ENCODE data around the gene ERG28.

Gene ERG28

GRCh38 chr14:75658957-75659356 is 1.7 kb downstream of the ERG28 start:
- no peak for DNase-seq

GRCh38 chr14:75657331-75657730 is 3.3 kb downstream of the ERG28 start:
- DNase-seq, result no peak

DNA sequence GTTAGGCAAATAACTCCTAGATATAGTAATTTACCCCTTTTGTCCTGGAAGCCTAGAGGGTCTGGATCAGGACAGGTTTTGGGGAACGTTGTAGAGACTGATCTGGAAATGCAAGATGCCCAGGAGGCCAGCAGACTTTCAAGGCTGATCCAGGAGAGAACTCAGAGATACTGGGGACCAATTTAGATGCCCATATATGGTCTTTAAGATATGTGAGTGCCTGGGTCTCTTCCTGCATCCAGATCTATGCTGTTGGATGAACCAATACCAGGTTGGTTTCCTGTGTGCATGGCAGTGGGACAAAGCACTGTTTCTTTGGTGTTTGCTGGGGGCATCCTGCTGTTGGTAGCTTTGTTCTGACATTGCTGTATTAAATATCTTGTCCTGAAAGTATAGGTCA is 5.4 kb downstream of the ERG28 start:
- no peak for DNase-seq

DNA sequence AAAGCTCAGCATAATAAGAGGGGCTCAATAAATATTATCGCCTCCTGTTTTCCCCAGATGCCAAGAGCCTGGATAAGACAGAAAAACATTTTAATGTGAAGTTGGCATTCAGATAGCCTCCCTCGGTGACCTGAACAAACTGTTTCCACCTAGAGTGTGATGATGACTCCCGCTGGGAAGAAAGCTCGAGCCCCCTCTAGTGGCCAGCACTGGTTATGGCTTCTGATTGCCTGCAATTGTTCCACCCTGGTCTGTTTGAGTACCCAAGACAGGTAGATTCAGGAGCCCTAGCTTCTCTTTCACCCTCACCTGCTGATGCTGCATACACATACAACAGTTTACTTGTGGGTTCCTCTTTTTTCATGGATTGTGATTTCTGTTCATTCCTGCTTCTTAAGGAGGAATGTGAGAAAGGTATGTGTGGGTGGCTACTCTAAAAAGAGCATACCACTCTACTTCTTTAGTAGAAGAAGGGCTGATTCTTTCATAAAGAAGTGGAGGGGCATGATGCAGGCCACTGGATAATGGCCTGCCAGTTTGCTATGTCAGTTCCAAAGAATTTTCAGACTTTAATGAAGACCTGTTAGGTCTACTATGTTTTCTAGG is 6.4 kb downstream of the ERG28 start:
- DNase-seq, result peak; percentile 40 to 77 (median 67)

DNA sequence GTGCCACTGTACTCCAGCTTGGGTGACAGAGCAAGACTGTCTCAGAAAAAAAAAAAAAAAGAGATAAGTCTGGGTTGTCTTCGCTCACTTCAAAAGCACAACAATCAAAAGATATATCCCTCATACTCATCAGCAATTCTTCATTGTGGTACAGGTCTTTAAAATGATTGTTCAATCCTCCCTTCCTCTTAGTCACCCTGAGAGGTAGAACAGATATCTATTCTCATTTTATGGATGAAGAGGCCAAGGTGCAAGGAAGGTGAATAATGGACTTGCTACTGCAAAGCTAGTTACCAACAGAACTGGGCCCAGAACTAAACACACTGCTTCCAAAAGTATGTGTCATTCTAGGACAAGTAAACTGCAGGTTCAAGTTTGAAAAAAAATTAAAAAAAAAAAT is 7.1 kb downstream of the ERG28 start:
- no peak for DNase-seq

DNA sequence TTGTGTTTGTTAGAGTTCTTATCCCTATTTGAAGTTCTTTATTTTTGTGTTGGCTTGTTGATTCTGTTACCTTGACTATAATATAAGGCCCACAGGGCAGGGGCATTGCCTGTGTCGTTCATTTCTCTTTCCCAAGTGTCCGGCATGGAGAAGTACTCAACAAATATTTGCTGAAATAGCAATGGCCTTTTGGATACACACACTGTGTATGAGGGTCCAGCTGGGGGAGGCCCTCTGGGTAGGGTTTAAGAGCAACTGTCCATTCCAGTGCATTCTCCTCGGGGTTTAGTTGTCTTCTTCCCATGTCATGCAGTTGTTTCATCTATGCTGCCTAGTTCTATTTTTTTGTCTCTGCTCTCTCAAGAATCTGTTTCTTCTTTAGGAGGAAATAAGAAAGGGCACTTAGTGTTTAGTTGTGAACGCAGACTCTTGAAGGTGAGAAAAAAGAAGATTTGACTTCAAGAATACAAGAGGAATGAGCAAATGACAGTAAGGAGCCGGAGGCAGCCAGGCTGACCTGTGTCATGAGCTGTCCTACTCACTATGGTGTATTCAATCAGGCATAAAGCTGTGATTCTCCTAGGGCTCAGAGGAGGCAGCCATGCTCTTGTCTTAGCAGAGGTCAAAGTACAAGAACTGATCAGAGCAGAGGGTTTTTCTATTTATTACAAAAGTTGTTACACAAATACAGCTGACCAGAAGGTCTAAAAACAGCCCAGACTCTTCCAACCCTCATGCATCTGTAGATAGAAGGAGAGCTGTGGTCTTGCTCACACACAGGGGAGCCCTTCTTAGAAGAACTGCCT is 10.2 kb downstream of the ERG28 start:
- no peak for DNase-seq

- no peak for DNase-seq
Measured at GRCh38 chr14:75649773-75650172, 10.9 kb downstream of the ERG28 start.

- DNase-seq, result no peak
Measured at GRCh38 chr14:75649337-75649736, 11.3 kb downstream of the ERG28 start.

DNA sequence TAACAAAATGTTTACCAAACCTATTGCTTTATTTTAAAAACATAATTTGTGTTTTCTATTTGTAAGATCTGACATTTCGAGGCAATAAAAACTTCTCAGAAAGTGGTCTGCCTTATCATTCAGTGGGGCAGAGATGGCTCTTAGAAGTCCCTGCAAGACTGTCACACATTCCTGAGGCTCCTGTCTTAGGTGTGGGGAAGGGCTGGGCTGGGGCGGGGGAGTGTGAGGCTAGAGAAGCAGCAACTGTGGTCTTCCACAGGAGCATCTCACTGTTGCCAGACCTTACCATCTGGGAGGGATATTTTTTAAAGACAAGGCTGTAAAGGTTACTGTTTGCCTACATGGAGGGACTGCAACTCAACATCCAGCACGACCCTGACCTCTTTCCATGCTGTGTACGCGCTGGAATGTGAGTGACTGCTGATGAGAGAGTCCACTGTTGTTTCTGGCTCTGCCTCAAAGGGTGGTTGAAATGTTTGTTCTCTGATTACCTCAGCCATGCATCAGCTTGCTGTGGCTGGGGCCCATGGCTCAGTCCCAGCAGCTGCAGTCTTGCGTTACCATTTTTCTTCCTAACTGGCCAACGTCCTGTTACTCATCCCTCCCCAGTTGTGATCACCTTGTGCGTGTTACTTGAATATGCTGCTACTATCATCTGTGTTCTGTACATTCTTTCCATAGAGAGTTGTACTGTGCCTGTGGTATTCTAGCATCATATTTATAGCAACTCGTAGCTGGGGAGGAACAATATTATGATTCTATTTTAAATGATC is 12.4 kb downstream of the ERG28 start:
- DNase-seq, result no peak

- no peak for DNase-seq
Measured at GRCh38 chr14:75647640-75648039, 13.0 kb downstream of the ERG28 start.

- DNase-seq, result no peak
Measured at GRCh38 chr14:75646762-75647161, 13.9 kb downstream of the ERG28 start.

DNA sequence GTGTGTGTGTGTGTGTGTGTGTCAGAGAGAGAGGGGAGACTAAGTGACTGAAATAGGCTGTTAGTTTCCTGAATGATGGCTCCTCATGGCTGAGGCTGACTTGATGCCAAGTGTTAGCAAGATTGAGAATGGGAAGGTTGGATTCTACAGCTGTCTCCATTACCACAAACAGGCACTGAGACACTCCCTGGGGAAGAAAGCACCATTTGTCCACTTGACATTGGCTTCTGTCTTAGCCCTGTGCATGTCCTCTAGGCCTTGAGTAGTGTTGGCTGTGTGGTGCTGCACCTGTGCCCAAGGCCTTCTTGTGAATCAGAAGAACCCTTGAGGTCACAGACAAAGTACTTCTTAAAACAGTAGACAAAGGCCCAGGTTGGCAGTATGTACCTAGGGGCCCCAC is 15.6 kb downstream of the ERG28 start:
- DNase-seq, result no peak

DNA sequence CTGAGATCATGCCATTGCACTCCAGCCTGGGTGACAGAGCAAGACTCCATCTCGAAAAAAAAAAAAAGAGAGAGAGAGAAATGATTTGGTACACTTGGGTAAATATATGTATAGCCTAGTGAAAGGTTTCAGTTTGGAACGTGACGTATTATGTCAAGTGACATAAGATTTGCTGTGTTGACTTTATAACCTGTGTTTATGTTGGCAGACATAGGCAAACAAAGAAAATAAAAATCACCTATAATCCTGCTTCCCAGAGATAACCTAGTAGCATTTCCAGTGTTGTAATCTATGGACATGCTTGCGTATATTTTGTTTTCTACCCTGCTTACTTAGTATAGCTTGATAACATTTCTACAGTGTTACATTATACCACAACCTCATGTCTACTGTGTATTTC is 16.7 kb downstream of the ERG28 start:
- DNase-seq, result no peak

DNA sequence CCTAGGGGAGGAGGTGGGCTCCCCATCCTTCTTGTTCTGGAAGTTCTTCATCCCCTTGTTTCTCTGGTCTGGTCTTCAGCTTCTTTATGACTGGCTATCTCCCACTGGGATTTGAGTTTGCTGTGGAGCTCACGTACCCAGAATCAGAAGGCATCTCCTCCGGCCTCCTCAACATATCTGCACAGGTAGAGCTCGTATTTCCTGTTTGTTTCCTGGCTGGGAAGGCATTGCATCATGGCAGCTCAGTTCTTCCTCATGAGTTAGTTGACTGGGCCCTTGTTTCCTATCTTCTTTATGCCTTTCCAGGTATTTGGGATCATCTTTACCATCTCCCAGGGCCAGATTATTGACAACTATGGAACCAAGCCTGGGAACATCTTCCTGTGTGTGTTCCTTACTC is 19.8 kb downstream of the ERG28 start:
- DNase-seq, result no peak

GRCh38 chr14:75636100-75636692 is 24.5 kb downstream of the ERG28 start:
- DNase-seq, result no peak

GRCh38 chr14:75634848-75635247 is 25.8 kb downstream of the ERG28 start:
- no peak for DNase-seq

DNA sequence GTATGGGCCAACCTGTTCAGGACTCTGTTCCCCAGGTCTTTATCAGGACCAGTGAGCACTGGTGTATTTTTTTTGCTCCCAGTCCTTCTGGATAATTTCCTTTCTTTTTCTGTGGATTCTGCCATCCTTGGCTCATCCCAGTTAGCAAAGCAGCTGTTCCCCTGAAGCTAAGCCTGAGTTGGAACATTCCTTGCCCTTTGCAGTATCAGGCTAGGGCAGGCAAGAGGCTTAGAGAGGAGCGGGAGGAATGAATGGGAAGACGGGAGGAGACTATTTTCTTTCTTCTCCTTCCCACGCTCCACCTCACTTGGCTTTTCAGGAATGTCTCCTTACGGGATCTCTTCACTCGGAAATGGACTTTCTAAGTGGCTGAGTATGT is 29.2 kb downstream of the ERG28 start:
- no peak for DNase-seq

DNA sequence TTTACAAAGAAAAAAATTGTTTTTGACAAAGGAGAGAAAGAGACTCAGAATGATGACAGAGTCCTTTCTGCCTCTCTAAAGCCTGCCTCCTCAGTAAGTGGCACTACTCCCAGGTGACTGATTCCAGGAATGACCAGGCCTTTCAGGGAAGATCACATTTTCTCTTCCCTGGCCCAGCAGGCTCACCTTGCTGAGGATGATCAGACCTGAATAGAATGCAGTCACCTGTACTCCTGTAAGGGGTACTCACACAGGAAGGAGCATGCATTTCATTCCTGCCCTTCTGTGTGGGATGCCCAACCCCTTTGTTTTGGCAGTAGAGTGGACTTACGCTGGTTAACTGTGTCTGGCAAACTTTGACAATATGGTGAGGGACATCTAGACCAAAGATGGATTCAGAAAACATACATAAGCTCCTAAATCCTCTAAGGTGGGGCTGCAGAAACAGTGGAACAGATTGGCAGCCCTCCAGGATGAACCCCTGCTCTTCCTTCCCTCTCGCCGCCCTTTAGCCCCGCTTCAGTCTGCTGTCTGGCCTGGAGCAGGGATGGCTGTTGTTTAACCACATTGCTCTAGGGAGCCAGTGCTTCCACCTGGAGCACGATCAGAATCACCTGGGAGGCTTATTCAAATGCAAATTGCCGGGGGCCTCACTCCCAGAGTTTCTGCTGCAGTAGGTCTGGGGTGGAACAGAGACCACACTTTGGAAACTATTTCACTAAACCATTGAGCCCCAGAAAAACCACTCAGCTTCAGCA is 29.8 kb downstream of the ERG28 start:
- DNase-seq, result no peak

DNA sequence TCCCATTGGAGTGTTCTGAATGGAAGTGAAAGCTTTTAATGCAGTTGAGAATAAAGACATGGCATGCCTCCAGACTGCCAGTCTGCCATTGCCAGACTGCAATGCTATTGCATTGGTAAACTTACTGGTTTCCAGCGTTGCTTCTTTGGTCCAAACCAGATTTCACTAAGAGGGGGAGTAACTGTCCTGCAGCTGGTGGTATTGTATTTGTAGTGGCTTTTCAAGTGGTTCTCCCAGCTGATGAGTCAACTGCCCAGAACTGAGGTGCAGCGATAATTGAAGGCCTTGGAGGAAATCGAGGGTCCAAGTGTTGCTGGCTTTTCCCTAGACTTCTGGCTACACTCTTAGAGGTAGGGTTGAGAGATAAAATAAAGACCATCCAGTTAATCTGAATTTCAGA is 31.9 kb downstream of the ERG28 start:
- DNase-seq, result no peak

DNA sequence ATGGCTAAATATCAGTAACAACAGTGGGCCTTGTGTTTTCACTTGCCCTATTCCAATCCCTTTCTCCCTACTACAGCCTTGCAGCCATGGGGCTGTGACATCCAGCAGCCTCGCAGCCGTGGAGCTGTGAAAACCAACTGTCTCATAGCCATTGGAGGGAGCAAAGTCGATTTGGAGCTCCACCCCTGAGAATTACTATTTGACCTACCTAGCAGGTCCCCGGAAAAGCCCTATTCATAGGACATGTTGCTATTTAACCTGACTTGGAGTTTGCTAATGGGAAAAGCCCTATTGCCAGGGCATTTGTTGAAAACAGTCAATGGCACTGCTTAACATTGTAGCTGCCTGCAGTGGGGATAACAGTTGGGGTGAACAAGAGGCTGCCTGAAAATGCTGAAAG is 33.3 kb downstream of the ERG28 start:
- no peak for DNase-seq

- DNase-seq, result no peak
Measured at GRCh38 chr14:75626863-75627262, 33.8 kb downstream of the ERG28 start.

DNA sequence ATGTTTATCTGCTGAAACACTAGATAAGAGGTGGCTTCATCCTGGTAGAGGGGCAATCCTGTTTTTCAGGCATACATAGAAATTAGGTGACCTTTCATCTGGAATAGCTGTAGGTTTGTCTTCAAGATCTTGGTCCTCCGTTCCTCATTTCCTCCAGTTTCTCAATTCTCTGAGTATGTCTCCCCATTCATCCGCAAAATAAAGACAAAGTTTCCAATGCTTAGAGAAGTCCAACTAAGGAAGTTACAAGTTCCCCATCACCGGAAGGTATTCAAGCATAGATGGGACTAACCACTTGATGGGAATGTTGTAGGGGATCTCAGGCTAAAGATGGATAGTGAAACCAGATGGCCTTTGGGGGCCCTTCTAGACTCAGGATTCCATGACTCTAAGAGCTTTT is 34.3 kb downstream of the ERG28 start:
- DNase-seq, result no peak

- DNase-seq, result no peak
Measured at GRCh38 chr14:75625034-75625433, 35.6 kb downstream of the ERG28 start.
